ENCODE measurements around the gene GGN. TPM values are rescaled to one million over a fixed set of nuclear protein-coding genes. Genes with fewer than 3 reads are reported as not detected.

The GGN gene
- polyA plus RNA-seq, 1 of the 3 experiments (the other 2 are of a cell fraction), result 0.48 TPM

DNA sequence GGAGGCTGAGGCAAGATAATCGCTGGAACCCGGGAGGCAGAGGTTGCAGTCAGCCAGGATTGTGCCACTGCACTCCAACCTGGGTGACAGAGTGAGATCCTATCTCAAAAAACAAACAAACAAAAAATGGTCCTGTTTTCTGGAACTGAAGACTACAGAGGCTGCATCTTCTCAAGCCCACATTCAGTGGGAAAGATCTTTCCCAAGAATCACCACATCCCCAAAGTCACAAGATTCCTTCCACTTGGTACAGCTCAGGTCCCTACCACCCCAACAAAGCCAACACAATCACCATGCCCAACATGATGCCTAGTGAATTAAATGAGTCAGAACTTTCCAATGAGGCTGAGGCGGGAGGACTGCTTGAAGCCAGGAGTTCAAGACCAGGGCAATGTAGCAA, 37.0 kb downstream of the GGN start:
- WGBS (ENCODE audit: low lambda C conversion rate), result 65% methylated on average over 3 of the region's 3 CpGs
- CTCF ChIA-PET, result no interaction called here
- no peak overlapping the region for H3K27ac ChIP-seq (ENCODE audit: low read depth in 2 of 2, low read length in 1 of 2)

More for the DNA sequence above, 37.0 kb downstream of the GGN start:
- Histone ChIP-seq H3K9me3 (no peaks in the 10 kb centered on the region), H3K4me2 (no peak overlapping the region), H3K9ac (no peak overlapping the region), H3K27me3 (ENCODE audit: insufficient read depth) (0 out of 2 replicates have a peak, but pooled peaks cover under 1% of the 10 kb centered on the region), H3K9me2 (no peaks in the 10 kb centered on the region), H4K20me1 (ENCODE audit: insufficient read depth) (no peaks in the 10 kb centered on the region), H3K4me3 (ENCODE audit: low read depth in 2 of 2, low read length in 1 of 2) (no peak overlapping the region), H3F3A (replicated peaks; ENCODE audit: insufficient read depth) (no peaks in the 10 kb centered on the region), H3K4me1 (ENCODE audit: control insufficient read depth in 1 of 2, insufficient read depth in 2 of 2, low read depth in 1 of 2, low read length in 1 of 2) (no peaks in the 10 kb centered on the region), H3K36me3 (replicated peaks in 1 of 2; ENCODE audit: control insufficient read depth in 1 of 2, insufficient read depth in 2 of 2, low read length in 1 of 2) (no peaks in the 10 kb centered on the region), H3K79me2 (ENCODE audit: insufficient read depth) (no peaks in the 10 kb centered on the region), H2AFZ (ENCODE audit: low read depth) (no peak overlapping the region)
- DNase-seq, result no peak
- TF ChIP-seq FOSL2 (IDR thresholded peaks at IDR 0.05; ENCODE audit: borderline replicate concordance, low read depth) (no peak), ZBTB33 (IDR thresholded peaks at IDR 0.05; ENCODE audit: borderline replicate concordance, low read depth) (no peak), POLR2AphosphoS5 (IDR thresholded peaks at IDR 0.05; ENCODE audit: low read depth, low read length) (no peak), USF1 (IDR thresholded peaks at IDR 0.05; ENCODE audit: borderline replicate concordance, low read depth) (no peak), GABPA (IDR thresholded peaks at IDR 0.05; ENCODE audit: low read depth) (no peak), SIN3A (IDR thresholded peaks at IDR 0.05; ENCODE audit: borderline replicate concordance, low read depth, low read length) (no peak), TAF1 (IDR thresholded peaks at IDR 0.05; ENCODE audit: borderline replicate concordance, low read depth, low read length) (no peak), YY1 (IDR thresholded peaks at IDR 0.05; ENCODE audit: low read depth) (no peak), EP300 (IDR thresholded peaks at IDR 0.05; ENCODE audit: borderline replicate concordance in 1 of 2, low read depth in 1 of 2, low read length in 1 of 2) (no peak), TCF12 (IDR thresholded peaks at IDR 0.05) (no peak), ELF1 (IDR thresholded peaks at IDR 0.05) (no peak), FOXJ3 (CRISPR knock-in tag; IDR thresholded peaks at IDR 0.05) (no peak), NRF1 (IDR thresholded peaks at IDR 0.05; ENCODE audit: low read depth, low read length) (no peak), CHD2 (IDR thresholded peaks at IDR 0.05; ENCODE audit: low read length, partially characterized antibody) (no peak), RCOR1 (IDR thresholded peaks at IDR 0.05; ENCODE audit: low read length) (no peak), SMC3 (IDR thresholded peaks at IDR 0.05; ENCODE audit: low read depth, low read length) (no peak), IRF3 (IDR thresholded peaks at IDR 0.05; ENCODE audit: low read depth, low read length) (no peak)
- TF ChIP-seq, protein P1, sequence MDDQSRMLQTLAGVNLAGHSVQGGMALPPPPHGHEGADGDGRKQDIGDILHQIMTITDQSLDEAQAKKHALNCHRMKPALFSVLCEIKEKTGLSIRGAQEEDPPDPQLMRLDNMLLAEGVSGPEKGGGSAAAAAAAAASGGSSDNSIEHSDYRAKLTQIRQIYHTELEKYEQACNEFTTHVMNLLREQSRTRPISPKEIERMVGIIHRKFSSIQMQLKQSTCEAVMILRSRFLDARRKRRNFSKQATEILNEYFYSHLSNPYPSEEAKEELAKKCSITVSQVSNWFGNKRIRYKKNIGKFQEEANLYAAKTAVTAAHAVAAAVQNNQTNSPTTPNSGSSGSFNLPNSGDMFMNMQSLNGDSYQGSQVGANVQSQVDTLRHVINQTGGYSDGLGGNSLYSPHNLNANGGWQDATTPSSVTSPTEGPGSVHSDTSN (IDR thresholded peaks at IDR 0.05), result no peak
- TF ChIP-seq, protein P2, sequence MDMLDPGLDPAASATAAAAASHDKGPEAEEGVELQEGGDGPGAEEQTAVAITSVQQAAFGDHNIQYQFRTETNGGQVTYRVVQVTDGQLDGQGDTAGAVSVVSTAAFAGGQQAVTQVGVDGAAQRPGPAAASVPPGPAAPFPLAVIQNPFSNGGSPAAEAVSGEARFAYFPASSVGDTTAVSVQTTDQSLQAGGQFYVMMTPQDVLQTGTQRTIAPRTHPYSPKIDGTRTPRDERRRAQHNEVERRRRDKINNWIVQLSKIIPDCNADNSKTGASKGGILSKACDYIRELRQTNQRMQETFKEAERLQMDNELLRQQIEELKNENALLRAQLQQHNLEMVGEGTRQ (IDR thresholded peaks at IDR 0.05; ENCODE audit: borderline replicate concordance, low read depth, low read length), result no peak
- TF ChIP-seq, protein P3, sequence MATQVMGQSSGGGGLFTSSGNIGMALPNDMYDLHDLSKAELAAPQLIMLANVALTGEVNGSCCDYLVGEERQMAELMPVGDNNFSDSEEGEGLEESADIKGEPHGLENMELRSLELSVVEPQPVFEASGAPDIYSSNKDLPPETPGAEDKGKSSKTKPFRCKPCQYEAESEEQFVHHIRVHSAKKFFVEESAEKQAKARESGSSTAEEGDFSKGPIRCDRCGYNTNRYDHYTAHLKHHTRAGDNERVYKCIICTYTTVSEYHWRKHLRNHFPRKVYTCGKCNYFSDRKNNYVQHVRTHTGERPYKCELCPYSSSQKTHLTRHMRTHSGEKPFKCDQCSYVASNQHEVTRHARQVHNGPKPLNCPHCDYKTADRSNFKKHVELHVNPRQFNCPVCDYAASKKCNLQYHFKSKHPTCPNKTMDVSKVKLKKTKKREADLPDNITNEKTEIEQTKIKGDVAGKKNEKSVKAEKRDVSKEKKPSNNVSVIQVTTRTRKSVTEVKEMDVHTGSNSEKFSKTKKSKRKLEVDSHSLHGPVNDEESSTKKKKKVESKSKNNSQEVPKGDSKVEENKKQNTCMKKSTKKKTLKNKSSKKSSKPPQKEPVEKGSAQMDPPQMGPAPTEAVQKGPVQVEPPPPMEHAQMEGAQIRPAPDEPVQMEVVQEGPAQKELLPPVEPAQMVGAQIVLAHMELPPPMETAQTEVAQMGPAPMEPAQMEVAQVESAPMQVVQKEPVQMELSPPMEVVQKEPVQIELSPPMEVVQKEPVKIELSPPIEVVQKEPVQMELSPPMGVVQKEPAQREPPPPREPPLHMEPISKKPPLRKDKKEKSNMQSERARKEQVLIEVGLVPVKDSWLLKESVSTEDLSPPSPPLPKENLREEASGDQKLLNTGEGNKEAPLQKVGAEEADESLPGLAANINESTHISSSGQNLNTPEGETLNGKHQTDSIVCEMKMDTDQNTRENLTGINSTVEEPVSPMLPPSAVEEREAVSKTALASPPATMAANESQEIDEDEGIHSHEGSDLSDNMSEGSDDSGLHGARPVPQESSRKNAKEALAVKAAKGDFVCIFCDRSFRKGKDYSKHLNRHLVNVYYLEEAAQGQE (IDR thresholded peaks at IDR 0.05; ENCODE audit: low read depth, low read length), result no peak
- POLR2A ChIA-PET, result interaction anchor here (0.6 to 1.6 kb wide), 2 partner anchors 23 to 427 kb away, joined by 3 to 5 read pairs; partner anchors contain the start of gene PSMD8

Measured in SK-N-SH (cell line).